ENCODE results near the gene EYS. TPM values are rescaled to one million over a fixed set of nuclear protein-coding genes. Genes with fewer than 3 reads are reported as not detected.
"Not testable (repeated sequence)": the region's sequence is repeated elsewhere in the genome, so short reads cannot be mapped to it uniquely, and the experiment has no call there.

The EYS gene
- total and polyA plus RNA-seq, 8 donors, result 0.03 to 0.25 (median 0.13) TPM

GRCh38 chr6:63742060-63742459 lies 1965.0 kb downstream of the EYS start:
- no peak overlapping the region for H3K4me3 ChIP-seq
- H3K27me3 ChIP-seq, result no peaks in the 10 kb centered on the region
- H3K4me1 ChIP-seq, result peaks cover 0 to 5% (median 0%) of the 10 kb centered on the region in 3 donors
- ATAC-seq (peak in 3 of 4 donors; percentile 56 to 76 (median 56)), DNase-seq (peak in 1 of 6 donors; percentile 39), FAIRE-seq (no peak)
- no peak overlapping the region for H3K27ac ChIP-seq
- H3K36me3 ChIP-seq, result no peaks in the 10 kb centered on the region
- intact Hi-C loops (cut with DNase I), result no loop called here
- H3K9me3 ChIP-seq, result no peaks in the 10 kb centered on the region
- TF ChIP-seq, protein P1, sequence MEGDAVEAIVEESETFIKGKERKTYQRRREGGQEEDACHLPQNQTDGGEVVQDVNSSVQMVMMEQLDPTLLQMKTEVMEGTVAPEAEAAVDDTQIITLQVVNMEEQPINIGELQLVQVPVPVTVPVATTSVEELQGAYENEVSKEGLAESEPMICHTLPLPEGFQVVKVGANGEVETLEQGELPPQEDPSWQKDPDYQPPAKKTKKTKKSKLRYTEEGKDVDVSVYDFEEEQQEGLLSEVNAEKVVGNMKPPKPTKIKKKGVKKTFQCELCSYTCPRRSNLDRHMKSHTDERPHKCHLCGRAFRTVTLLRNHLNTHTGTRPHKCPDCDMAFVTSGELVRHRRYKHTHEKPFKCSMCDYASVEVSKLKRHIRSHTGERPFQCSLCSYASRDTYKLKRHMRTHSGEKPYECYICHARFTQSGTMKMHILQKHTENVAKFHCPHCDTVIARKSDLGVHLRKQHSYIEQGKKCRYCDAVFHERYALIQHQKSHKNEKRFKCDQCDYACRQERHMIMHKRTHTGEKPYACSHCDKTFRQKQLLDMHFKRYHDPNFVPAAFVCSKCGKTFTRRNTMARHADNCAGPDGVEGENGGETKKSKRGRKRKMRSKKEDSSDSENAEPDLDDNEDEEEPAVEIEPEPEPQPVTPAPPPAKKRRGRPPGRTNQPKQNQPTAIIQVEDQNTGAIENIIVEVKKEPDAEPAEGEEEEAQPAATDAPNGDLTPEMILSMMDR (IDR thresholded peaks at IDR 0.05), result no peak

DNA sequence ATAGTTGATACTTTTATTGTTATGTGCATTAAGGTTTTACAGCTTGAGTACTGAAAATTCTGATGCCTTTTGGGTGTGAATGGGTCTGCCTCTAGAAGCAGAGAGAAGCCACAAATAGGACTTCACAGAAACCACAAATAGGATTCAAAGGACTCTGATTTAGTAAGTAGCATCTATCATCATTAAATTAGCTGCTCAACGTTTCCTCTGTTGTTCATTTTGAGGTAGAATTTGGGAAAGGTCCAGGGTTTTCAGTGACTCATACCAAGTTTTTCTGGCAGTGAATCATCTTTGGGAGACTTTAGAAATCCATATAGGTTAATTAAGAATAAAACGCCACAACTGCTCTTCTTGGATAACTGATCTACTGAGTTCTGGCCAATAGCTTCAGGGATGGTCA lies 1966.3 kb downstream of the EYS start:
- no peak overlapping the region for H3K4me3 ChIP-seq
- no peak for DNase-seq
- H3K4me1 ChIP-seq, result peaks cover 0 to 5% (median 0%) of the 10 kb centered on the region in 3 donors
- no peak overlapping the region for H3K27ac ChIP-seq
- no peaks in the 10 kb centered on the region for H3K27me3 ChIP-seq
- H3K9me3 ChIP-seq, result no peaks in the 10 kb centered on the region
- TF ChIP-seq, protein P1 (IDR thresholded peaks at IDR 0.05), result no peak
- FAIRE-seq, result no peak
- intact Hi-C loops (cut with DNase I), result no loop called here
- no peaks in the 10 kb centered on the region for H3K36me3 ChIP-seq
- WGBS, 2 donors, result 27 to 29% methylated on average over 2 of the region's 2 CpGs
- peak in 2 of 4 donors; percentile 40 to 72 for ATAC-seq

DNA sequence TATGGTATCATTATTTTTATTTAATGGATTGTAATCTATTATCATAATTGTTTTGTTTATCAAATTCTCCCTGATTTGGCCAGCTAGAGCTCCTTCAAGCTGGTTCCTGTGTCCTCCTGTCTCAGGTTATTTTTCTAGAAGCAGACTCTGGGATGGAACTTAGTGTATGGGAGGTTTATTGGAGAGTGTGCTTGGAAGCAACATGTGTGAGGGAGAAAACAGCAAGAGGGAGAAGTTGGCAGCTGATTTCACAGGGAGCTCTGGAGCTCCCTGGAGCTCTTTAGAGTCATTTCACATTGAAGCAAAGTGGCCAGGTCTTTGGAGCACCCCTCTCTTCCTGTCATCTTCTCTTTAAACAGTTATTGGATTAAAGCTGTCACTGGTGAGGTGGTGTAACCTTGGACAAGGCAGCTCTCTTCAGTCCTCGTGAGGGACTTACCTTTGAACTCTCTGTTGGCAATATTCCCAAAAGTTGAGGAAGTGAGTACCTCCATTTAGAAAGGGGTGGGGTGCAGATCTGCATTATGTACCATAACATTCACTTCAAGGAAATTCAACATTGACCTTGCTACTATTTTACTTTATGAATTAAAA lies 1967.8 kb downstream of the EYS start:
- Histone ChIP-seq H3K4me1 (peaks cover 0 to 5% (median 0%) of the 10 kb centered on the region in 3 donors), H3K27me3 (no peaks in the 10 kb centered on the region), H3K36me3 (no peaks in the 10 kb centered on the region), H3K9me3 (no peaks in the 10 kb centered on the region), H3K4me3 (no peak overlapping the region), H3K27ac (no peak overlapping the region)
- 4 to 8% methylated on average over 1 of the region's 1 CpG for WGBS, 2 donors
- ATAC-seq (peak in 1 of 4 donors; percentile 24), FAIRE-seq (no peak), DNase-seq (no peak)
- TF ChIP-seq, protein P1 (IDR thresholded peaks at IDR 0.05), result no peak
- intact Hi-C loops (cut with DNase I), result no loop called here

- H3K36me3 ChIP-seq; H3K4me3 ChIP-seq; H3K9me3 ChIP-seq; H3K27ac ChIP-seq; H3K27me3 ChIP-seq; DNase-seq; intact Hi-C loops (cut with DNase I); ATAC-seq; FAIRE-seq; H3K4me1 ChIP-seq: not testable (repeated sequence)
- 97 to 100% methylated on average over 2 of the region's 2 CpGs for WGBS, 2 donors
These were observed 1968.8 kb downstream of the EYS start for GRCh38 chr6:63738190-63738589.

GRCh38 chr6:63734923-63735322 lies 1972.1 kb downstream of the EYS start:
- Histone ChIP-seq H3K9me3 (no peaks in the 10 kb centered on the region), H3K4me1 (no peaks in the 10 kb centered on the region), H3K27ac (no peak overlapping the region), H3K27me3 (no peaks in the 10 kb centered on the region), H3K4me3 (no peak overlapping the region), H3K36me3 (no peaks in the 10 kb centered on the region)
- WGBS, 2 donors, result 83% methylated on average over 3 of the region's 3 CpGs
- no peak for FAIRE-seq
- ATAC-seq, result no peak
- DNase-seq, result no peak
- intact Hi-C loops (cut with DNase I), result no loop called here
- TF ChIP-seq, protein P1 (IDR thresholded peaks at IDR 0.05), result no peak
